Neuronal stem cell (in vitro differentiated cells): ENCODE results near the gene PPP2R5A.

Source experiments
- DNase-seq: peaks from one replicate; pipeline ENCODE4 v3.0.0-alpha.2; 2013; ENCODE audit warnings: low spot score
- H2AFZ ChIP-seq: one replicate; pipeline ENCODE4 v1.6.1; 2013; ENCODE audit warnings: mild to moderate bottlenecking, low read length, inconsistent platforms
- H2AK5ac ChIP-seq: 2 replicates; pipeline ENCODE4 v1.6.1; 2013; ENCODE audit warnings: low read depth, mild to moderate bottlenecking, inconsistent platforms, low read length, moderate library complexity, mixed read lengths
- H2BK120ac ChIP-seq: 2 replicates; pipeline ENCODE4 v1.6.1; 2013; ENCODE audit warnings: low read depth, mild to moderate bottlenecking, inconsistent platforms, low read length, moderate library complexity, mixed read lengths
- H2BK12ac ChIP-seq: one replicate; pipeline ENCODE4 v1.6.1; 2013; ENCODE audit warnings: low read length, inconsistent platforms
- H2BK15ac ChIP-seq: 2 replicates; pipeline ENCODE4 v1.6.1; 2013; ENCODE audit warnings: mild to moderate bottlenecking, low read length, inconsistent platforms, mixed read lengths
- H2BK5ac ChIP-seq: one replicate; pipeline ENCODE4 v1.6.1; 2013; ENCODE audit warnings: inconsistent platforms, mild to moderate bottlenecking, low read length, moderate library complexity
- H3K14ac ChIP-seq: one replicate; pipeline ENCODE4 v1.6.1; 2013; ENCODE audit warnings: low read length, inconsistent platforms
- H3K18ac ChIP-seq: 2 replicates; pipeline ENCODE4 v1.6.1; 2013; ENCODE audit warnings: low read length, inconsistent platforms
- H3K23ac ChIP-seq: 2 replicates; pipeline ENCODE4 v1.6.1; 2013; ENCODE audit warnings: low read depth, mild to moderate bottlenecking, mixed read lengths, low read length, inconsistent platforms; ENCODE audit not compliant: poor library complexity
- H3K27ac ChIP-seq: replicated peaks from 3 replicates; pipeline ENCODE4 v1.5.1; 2013; ENCODE audit warnings: low read length, inconsistent platforms
- H3K27me3 ChIP-seq, 3 experiments: 2 replicates each; pipeline ENCODE4 v1.6.1; 2013; ENCODE audit warnings: low read length in 3 of 3, mild to moderate bottlenecking in 2 of 3, inconsistent platforms in 1 of 3, low read depth in 1 of 3, mixed read lengths in 1 of 3, moderate library complexity in 1 of 3; ENCODE audit not compliant: control insufficient read depth in 3 of 3, insufficient read depth in 3 of 3
- H3K36me3 ChIP-seq, 2 donors: replicated peaks in 1 of 2; 2 replicates each; pipeline ENCODE4 v1.6.1; 2013; ENCODE audit warnings: low read length in 2 of 2; ENCODE audit not compliant: control insufficient read depth in 2 of 2, insufficient read depth in 2 of 2
- H3K4ac ChIP-seq: 2 replicates; pipeline ENCODE4 v1.6.1; 2013; ENCODE audit warnings: inconsistent platforms, mild to moderate bottlenecking, low read length, moderate library complexity
- H3K4me1 ChIP-seq, 2 donors: 1 replicate in 1 of 2; 2 replicates in 1 of 2; pipeline ENCODE4 v1.6.1; 2013; ENCODE audit warnings: low read length in 2 of 2, low read depth in 1 of 2; ENCODE audit not compliant: control insufficient read depth in 2 of 2, insufficient read depth in 1 of 2
- H3K4me2 ChIP-seq: one replicate; pipeline ENCODE4 v1.6.1; 2013; ENCODE audit warnings: mild to moderate bottlenecking, low read length, inconsistent platforms; ENCODE audit not compliant: insufficient read depth, poor library complexity, severe bottlenecking
- H3K4me3 ChIP-seq, 2 donors: 2 replicates each; pipeline ENCODE4 v1.5.1; 2013; ENCODE audit warnings: low read length in 2 of 2, mild to moderate bottlenecking in 2 of 2, inconsistent platforms in 1 of 2, moderate library complexity in 1 of 2
- H3K79me1 ChIP-seq: one replicate; pipeline ENCODE4 v1.6.1; 2013; ENCODE audit warnings: low read depth, mild to moderate bottlenecking, inconsistent platforms, low read length, moderate library complexity
- H3K9ac ChIP-seq: one replicate; pipeline ENCODE4 v1.6.1; 2013; ENCODE audit warnings: mild to moderate bottlenecking, low read depth, low read length, inconsistent platforms; ENCODE audit not compliant: poor library complexity
- H3K9me3 ChIP-seq, 2 donors: replicated peaks in 1 of 2; 2 replicates each; pipeline versions ENCODE3 to v1.6.1; 2013; ENCODE audit warnings: low read length in 2 of 2, mild to moderate bottlenecking in 2 of 2, inconsistent platforms in 1 of 2, low read depth in 1 of 2, mixed read lengths in 1 of 2, moderate library complexity in 1 of 2; ENCODE audit not compliant: control insufficient read depth in 2 of 2, insufficient read depth in 1 of 2
- H4K8ac ChIP-seq: one replicate; pipeline ENCODE4 v1.6.1; 2013; ENCODE audit warnings: low read depth, mild to moderate bottlenecking, inconsistent platforms, low read length, moderate library complexity
- H4K91ac ChIP-seq: one replicate; pipeline ENCODE4 v1.6.1; 2013; ENCODE audit warnings: low read length, low read depth, mild to moderate bottlenecking, inconsistent platforms; ENCODE audit not compliant: poor library complexity
- WGBS, 2 donors: extraction: QIAGEN DNeasy Blood & Tissue Kit; methylation state at CpG; one replicate each; pipeline ENCODE4 v1.1.7; 2013; ENCODE audit warnings: missing lambda C conversion rate in 2 of 2, mixed read lengths in 1 of 2; ENCODE audit not compliant: insufficient read length in 2 of 2, insufficient replicate concordance in 1 of 2; ENCODE audit errors: extremely low coverage in 2 of 2; 5-methylcytosine and 5-hydroxymethylcytosine counted together

PPP2R5A gene

DNA sequence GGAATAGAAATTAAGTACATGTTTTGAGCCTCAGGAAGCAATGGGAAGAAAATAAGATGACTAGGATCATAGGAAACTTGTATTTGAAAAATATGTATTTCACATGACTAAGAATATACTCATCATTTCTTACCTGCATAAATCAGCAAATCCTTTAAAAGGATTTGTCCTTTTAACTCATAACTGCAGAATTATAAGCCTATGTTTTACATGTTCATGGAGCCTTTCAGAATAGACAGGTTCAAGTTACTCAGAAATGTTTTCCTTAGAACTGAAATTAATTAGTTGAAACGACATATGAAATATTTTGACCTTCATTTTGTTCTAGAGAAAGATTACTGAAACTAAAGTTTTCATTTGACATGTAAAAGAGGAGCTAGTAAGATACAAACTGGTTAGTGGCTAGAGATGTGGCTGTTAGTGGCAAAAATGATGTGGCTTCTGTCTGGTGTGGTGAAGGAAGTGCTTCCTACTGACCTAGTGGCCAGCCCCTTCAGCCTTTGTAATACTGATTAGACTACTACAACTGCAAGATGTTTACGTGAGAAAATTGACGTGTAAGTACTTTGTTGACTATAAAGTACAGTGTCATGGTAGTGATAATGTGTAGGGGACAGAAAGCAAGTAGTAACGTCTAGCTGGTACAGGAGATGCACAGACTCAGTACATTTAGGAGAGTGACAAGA lies 74.7 kb downstream of the PPP2R5A start:
- Histone ChIP-seq H3K4me3 (no peak overlapping the region), H3K14ac (no peak overlapping the region), H2BK120ac (no peak overlapping the region), H3K4me2 (no peak overlapping the region), H2BK12ac (no peak overlapping the region), H3K23ac (no peak overlapping the region), H3K27me3 (no peaks in the 10 kb centered on the region), H4K8ac (no peak overlapping the region), H3K79me1 (no peaks in the 10 kb centered on the region), H3K9ac (no peak overlapping the region), H2BK5ac (no peak overlapping the region), H2AK5ac (no peak overlapping the region), H3K27ac (no peak overlapping the region), H3K18ac (no peak overlapping the region), H3K4me1 (no peaks in the 10 kb centered on the region), H3K36me3 (peaks cover 5 to 77% of the 10 kb centered on the region in 2 donors), H4K91ac (no peak overlapping the region), H2BK15ac (no peak overlapping the region), H2AFZ (no peak overlapping the region), H3K4ac (no peak overlapping the region), H3K9me3 (no peaks in the 10 kb centered on the region)
- DNase-seq, result no peak
- no CpG with 5 or more reads among the region's 4 CpGs for WGBS, 2 donors

DNA sequence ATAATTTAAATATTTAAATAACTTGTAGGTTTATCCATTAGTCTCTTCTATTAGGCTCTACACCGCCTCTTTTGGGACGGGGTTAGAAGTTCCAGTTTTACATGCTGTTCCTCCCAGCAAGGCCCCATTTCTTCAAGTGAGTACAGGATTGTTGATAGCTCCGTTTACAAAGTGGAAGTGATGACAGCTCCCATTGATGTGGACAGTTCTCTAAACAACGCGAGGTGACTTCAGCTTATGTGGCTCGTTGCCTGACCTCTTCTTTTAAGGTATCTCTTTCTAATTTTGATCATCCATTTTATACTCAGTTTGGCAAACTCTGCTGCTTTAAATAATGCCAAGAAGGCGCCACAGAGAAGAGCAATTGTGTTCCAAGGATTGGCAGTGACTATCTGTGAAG lies 79.8 kb downstream of the PPP2R5A start:
- Histone ChIP-seq H3K36me3 (peaks cover 5 to 70% of the 10 kb centered on the region in 2 donors), H3K4ac (no peak overlapping the region)

DNA sequence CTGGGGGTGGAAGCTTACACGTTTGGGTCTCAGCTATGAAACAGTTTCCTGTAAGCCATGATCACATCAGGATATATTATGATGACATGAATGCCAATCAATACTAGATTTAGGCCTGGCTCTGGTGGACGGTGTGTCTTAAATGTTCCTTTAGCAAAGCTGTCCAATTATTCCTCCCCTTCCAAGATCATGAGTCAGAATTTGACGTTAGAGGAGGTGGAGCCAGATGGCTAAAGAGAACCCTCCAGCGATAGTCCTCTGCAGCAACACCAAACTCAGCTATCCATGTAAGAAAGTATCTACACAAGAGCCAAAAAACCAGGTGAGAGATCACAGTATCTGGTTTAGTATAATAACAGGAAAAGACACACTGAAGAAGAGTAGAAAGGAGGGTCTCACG lies 81.7 kb downstream of the PPP2R5A start:
- Histone ChIP-seq H3K4ac (no peak overlapping the region), H4K91ac (no peak overlapping the region), H3K9ac (no peak overlapping the region), H2BK120ac (no peak overlapping the region), H3K23ac (no peak overlapping the region), H3K27me3 (no peaks in the 10 kb centered on the region), H2AFZ (no peak overlapping the region), H3K4me2 (no peak overlapping the region), H3K36me3 (peaks cover 2 to 58% of the 10 kb centered on the region in 2 donors), H4K8ac (no peak overlapping the region), H3K9me3 (peaks cover 0 to 15% of the 10 kb centered on the region in 2 donors), H2BK15ac (no peak overlapping the region), H2AK5ac (no peak overlapping the region), H3K14ac (no peak overlapping the region), H2BK12ac (no peak overlapping the region), H3K27ac (no peak overlapping the region), H3K79me1 (no peaks in the 10 kb centered on the region), H3K18ac (no peak overlapping the region), H3K4me1 (no peaks in the 10 kb centered on the region), H3K4me3 (no peak overlapping the region), H2BK5ac (no peak overlapping the region)
- DNase-seq, result no peak
- no CpG with 5 or more reads among the region's 5 CpGs for WGBS, 2 donors

More for the DNA sequence above, 79.8 kb downstream of the PPP2R5A start:
- Histone ChIP-seq H2AFZ (no peak overlapping the region), H3K9me3 (peaks cover 0 to 9% of the 10 kb centered on the region in 2 donors), H2BK5ac (no peak overlapping the region), H3K23ac (no peak overlapping the region), H2BK15ac (no peak overlapping the region), H2BK120ac (no peak overlapping the region), H4K91ac (no peak overlapping the region), H2BK12ac (no peak overlapping the region), H3K27ac (no peak overlapping the region), H3K4me3 (no peak overlapping the region), H4K8ac (no peak overlapping the region), H2AK5ac (no peak overlapping the region), H3K18ac (no peak overlapping the region), H3K79me1 (no peaks in the 10 kb centered on the region), H3K4me2 (no peak overlapping the region), H3K9ac (no peak overlapping the region), H3K27me3 (no peaks in the 10 kb centered on the region), H3K4me1 (no peaks in the 10 kb centered on the region), H3K14ac (no peak overlapping the region)
- whole genome bisulfite sequencing, 2 donors, result no CpG with 5 or more reads among the region's 7 CpGs
- no peak for DNase-seq

DNA sequence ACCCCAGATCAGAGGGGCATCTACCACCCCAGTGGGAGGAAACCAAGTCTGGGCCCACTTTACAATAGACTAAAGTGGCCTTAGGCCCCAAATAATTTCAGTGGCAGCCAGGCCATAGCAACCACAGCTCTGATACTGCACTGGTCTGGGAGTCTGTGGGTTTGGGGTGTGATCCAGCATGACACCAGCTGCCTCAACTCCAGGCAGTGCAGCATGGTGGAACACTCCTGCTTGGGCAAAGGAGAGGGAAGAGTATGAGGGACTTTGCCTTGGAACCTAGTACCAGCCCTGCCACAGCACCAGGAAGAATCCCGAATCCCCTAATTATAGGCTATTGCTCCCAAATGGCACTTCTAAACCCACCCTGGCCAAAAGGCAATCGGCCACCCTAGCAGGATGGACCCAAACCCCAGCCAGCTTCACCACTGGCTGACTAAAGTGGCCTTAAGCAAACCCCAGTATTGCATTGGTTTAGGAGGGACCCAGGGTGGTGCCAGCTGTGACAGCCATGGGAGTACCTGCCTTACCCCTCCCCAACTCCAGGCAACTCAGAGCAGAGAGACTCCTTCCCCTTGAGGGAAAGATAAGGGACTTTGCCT lies 82.4 kb downstream of the PPP2R5A start:
- no peak overlapping the region for H4K8ac ChIP-seq
- H3K4me3 ChIP-seq, result no peak overlapping the region
- no peak overlapping the region for H2BK15ac ChIP-seq
- H3K36me3 ChIP-seq, result peaks cover under 1 to 55% of the 10 kb centered on the region in 2 donors
- no peaks in the 10 kb centered on the region for H3K27me3 ChIP-seq
- no peak overlapping the region for H3K27ac ChIP-seq
- H3K4ac ChIP-seq, result no peak overlapping the region
- no peak overlapping the region for H3K23ac ChIP-seq
- H3K14ac ChIP-seq, result no peak overlapping the region
- H3K9me3 ChIP-seq, result peaks cover 0 to 19% of the 10 kb centered on the region in 2 donors
- no peak overlapping the region for H2BK5ac ChIP-seq
- H3K4me2 ChIP-seq, result no peak overlapping the region
- H2BK12ac ChIP-seq, result no peak overlapping the region
- H3K18ac ChIP-seq, result no peak overlapping the region
- WGBS, 2 donors, result no CpG with 5 or more reads among the region's 2 CpGs
- no peak overlapping the region for H2AK5ac ChIP-seq
- H3K9ac ChIP-seq, result no peak overlapping the region
- no peak overlapping the region for H4K91ac ChIP-seq
- no peaks in the 10 kb centered on the region for H3K79me1 ChIP-seq
- DNase-seq, result no peak
- no peaks in the 10 kb centered on the region for H3K4me1 ChIP-seq
- H2AFZ ChIP-seq, result no peak overlapping the region
- H2BK120ac ChIP-seq, result no peak overlapping the region
